Activated naive CD4-positive, alpha-beta T cell treated with anti-CD3 and anti-CD28 coated beads, Interleukin-2, amount 50 U/mL, for 24 hours (primary cell): ENCODE measurements around the gene RNF151.

ENCODE experiments used
- H3K27ac Mint-ChIP-seq: one replicate; pipeline ENCODE4 v1.8.0; 2021; ENCODE audit warnings: mild to moderate bottlenecking, mixed read lengths
- H3K27me3 Mint-ChIP-seq: one replicate; pipeline ENCODE4 v1.8.0; 2021; ENCODE audit warnings: mixed read lengths
- H3K36me3 Mint-ChIP-seq: one replicate; pipeline ENCODE4 v1.8.0; 2021; ENCODE audit warnings: mixed read lengths
- H3K4me1 Mint-ChIP-seq: one replicate; pipeline ENCODE4 v1.8.0; 2021; ENCODE audit warnings: mixed read lengths
- H3K4me3 Mint-ChIP-seq: one replicate; pipeline ENCODE4 v1.8.0; 2021; ENCODE audit warnings: mild to moderate bottlenecking, mixed read lengths
- H3K9me3 Mint-ChIP-seq: one replicate; pipeline ENCODE4 v1.8.0; 2021; ENCODE audit warnings: mixed read lengths

The RNF151 gene

GRCh38 chr16:1990351-1991134, 23.9 kb downstream of the RNF151 start:
- Mint-ChIP-seq H3K4me3 (peak overlapping the region; percentile 77), H3K27me3 (peaks cover 9% of the 10 kb centered on the region), H3K9me3 (no peaks in the 10 kb centered on the region), H3K27ac (no peak overlapping the region), H3K4me1 (peaks cover 21% of the 10 kb centered on the region), H3K36me3 (peaks cover 3% of the 10 kb centered on the region)

DNA sequence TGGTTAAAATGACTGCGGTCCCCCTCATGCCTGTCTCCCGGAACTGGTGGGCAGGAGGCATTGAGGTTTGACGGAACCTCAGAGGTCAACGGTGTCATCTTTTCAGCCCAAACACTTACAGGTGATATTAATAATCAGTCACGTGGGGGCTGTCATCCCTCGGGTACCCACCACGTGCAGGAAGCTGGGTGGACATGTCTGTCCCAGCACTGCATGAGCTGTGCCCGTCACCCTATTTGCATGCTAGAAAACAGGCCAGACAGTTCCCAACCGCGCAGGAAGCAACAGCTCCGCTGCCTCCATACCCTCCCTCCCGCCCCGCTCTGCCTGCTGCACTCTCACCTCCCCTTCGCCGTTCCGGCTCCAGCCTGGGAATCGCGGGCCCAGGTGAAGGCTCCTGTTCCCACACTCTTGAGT, 24.5 kb downstream of the RNF151 start:
- Mint-ChIP-seq H3K4me3 (peak overlapping the region; percentile 77), H3K27ac (peak overlapping the region; percentile 30), H3K27me3 (peaks cover 9% of the 10 kb centered on the region), H3K4me1 (peaks cover 21% of the 10 kb centered on the region), H3K9me3 (no peaks in the 10 kb centered on the region), H3K36me3 (peaks cover 3% of the 10 kb centered on the region)

DNA sequence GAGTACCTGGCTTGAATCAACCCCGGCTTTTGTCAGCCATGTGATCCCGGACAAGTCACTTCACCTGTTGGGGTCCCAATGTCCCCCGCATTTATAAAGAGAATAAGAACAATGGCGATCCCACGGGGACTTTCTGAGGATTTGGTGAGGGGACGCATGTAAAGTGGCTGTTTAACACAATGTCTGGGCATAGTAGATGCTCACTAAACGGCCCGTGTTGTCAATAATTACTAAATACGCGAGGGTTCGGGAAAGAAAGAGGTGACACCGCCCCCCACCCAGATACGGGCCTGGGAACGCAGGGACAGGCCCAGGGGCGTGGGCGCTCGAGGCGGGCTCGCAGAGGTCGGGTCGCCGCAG, 24.9 kb downstream of the RNF151 start:
- no peaks in the 10 kb centered on the region for H3K9me3 Mint-ChIP-seq
- H3K36me3 Mint-ChIP-seq: peaks cover 2% of the 10 kb centered on the region
- peaks cover 9% of the 10 kb centered on the region for H3K27me3 Mint-ChIP-seq
- H3K27ac Mint-ChIP-seq: no peak overlapping the region
- peaks cover 21% of the 10 kb centered on the region for H3K4me1 Mint-ChIP-seq
- peak overlapping the region; percentile 77 for H3K4me3 Mint-ChIP-seq

GRCh38 chr16:1991948-1992703, 25.5 kb downstream of the RNF151 start:
- H3K4me1 Mint-ChIP-seq: peaks cover 21% of the 10 kb centered on the region
- no peak overlapping the region for H3K27ac Mint-ChIP-seq
- no peaks in the 10 kb centered on the region for H3K36me3 Mint-ChIP-seq
- H3K27me3 Mint-ChIP-seq: peaks cover 9% of the 10 kb centered on the region
- H3K4me3 Mint-ChIP-seq: peak overlapping the region; percentile 77
- no peaks in the 10 kb centered on the region for H3K9me3 Mint-ChIP-seq

- peaks cover 9% of the 10 kb centered on the region for H3K27me3 Mint-ChIP-seq
- H3K36me3 Mint-ChIP-seq: peaks cover 2% of the 10 kb centered on the region
- peaks cover 21% of the 10 kb centered on the region for H3K4me1 Mint-ChIP-seq
- no peak overlapping the region for H3K4me3 Mint-ChIP-seq
- no peaks in the 10 kb centered on the region for H3K9me3 Mint-ChIP-seq
- H3K27ac Mint-ChIP-seq: no peak overlapping the region
These were observed 26.2 kb downstream of the RNF151 start for GRCh38 chr16:1992704-1993317.

DNA sequence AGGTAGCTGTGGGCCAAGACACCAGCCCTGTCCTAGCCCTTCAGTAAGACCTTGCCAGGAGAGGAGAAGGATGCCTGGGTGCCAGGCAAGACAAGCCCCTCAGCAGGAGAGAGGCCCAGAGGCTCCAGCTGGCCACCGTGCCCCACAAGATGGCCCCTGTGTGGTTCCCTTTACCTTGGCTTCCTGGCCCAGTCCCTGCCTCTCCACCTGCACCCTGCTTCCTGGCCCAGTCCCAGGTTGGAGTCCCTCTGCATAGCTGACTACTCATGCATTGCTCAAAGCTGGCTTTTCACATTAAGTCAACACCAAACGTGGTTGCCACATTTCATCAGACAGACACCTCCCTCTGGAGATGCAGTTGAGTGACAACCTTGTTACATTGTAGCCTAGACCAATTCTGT, 27.1 kb downstream of the RNF151 start:
- Mint-ChIP-seq H3K27me3 (peaks cover 6% of the 10 kb centered on the region), H3K36me3 (peaks cover 4% of the 10 kb centered on the region), H3K4me1 (peaks cover 18% of the 10 kb centered on the region), H3K27ac (no peak overlapping the region), H3K4me3 (no peak overlapping the region), H3K9me3 (no peaks in the 10 kb centered on the region)

- no peak overlapping the region for H3K4me3 Mint-ChIP-seq
- H3K27me3 Mint-ChIP-seq: no peaks in the 10 kb centered on the region
- peaks cover 4% of the 10 kb centered on the region for H3K4me1 Mint-ChIP-seq
- H3K9me3 Mint-ChIP-seq: no peaks in the 10 kb centered on the region
- H3K27ac Mint-ChIP-seq: no peak overlapping the region
- peaks cover 4% of the 10 kb centered on the region for H3K36me3 Mint-ChIP-seq
These were observed 31.1 kb downstream of the RNF151 start for GRCh38 chr16:1997494-1998359.

DNA sequence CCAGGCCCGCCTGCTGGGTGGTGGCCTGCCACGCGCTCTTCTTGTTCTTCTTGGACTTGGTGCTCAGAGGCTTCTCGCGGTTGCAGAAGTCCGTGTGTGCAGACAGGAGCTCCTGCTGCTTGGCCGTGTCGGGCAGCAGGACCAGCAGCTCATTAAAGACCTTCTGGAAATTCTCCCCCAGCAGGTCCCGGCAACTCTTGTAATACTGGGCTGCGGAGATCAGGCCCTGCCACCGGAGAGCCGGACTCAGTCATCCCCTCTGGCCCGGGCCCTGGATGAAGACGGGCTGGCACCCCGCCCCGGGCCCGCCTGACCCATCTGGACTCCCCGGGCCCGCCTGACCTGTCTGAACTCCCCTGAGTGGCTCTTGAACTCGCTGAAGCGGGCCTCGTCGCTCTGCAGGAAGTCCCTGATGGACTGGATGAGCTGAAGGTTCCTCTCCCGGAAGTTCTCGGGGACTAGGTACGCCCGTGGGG, 31.7 kb downstream of the RNF151 start:
- H3K4me1 Mint-ChIP-seq: peaks cover 4% of the 10 kb centered on the region
- peaks cover 4% of the 10 kb centered on the region for H3K36me3 Mint-ChIP-seq
- H3K27me3 Mint-ChIP-seq: no peaks in the 10 kb centered on the region
- H3K4me3 Mint-ChIP-seq: no peak overlapping the region
- H3K9me3 Mint-ChIP-seq: no peaks in the 10 kb centered on the region
- no peak overlapping the region for H3K27ac Mint-ChIP-seq

DNA sequence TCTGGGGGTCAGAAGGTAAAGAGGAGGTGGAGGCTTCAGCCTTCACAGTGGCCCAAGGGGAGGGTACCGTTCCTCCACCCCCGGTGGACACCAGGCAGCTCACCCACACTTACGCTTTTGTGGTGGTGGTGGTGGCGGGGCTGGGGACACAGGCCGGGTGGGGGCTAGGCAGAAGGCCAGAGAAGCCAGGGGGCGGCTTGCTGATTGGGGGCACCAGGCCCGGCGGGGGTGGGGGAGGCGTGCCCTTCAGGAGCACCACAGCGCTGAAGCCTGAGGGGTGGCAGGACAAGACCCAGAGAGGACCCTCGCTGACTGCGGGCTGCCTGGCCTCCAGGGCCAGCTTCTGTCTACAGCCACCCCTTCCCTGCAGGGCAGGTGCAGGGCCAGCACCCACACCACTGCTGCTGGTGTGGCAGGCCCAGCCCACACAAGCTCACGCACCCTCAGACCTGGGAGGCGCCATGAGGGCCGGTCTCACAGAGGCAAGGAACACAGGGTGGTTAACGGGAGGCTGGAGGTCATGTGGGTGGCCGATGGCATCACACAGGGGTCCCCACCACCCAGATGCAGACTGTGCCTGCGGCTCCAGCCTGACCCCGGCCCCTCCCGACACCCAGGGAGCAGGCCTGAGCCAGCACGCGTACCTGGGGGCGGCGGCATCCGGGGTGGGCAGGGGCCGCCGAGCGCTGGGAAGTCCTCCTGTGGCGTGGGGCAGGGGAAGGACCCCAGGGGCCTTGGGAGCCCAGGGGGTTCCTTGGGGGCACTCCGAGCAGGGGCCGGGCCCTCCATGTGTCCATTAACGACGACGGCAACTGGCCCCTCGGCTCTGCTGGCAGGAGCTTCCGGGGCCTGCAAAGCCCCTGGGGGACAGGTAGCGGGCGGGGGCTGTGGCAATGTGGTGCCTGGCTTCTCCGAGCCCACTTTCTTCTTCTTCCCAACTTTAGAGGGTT, 32.5 kb downstream of the RNF151 start:
- Mint-ChIP-seq H3K27me3 (no peaks in the 10 kb centered on the region), H3K4me1 (peaks cover 3% of the 10 kb centered on the region), H3K4me3 (no peak overlapping the region), H3K9me3 (no peaks in the 10 kb centered on the region), H3K36me3 (peaks cover 4% of the 10 kb centered on the region), H3K27ac (no peak overlapping the region)

GRCh38 chr16:1999866-2000514, 33.3 kb downstream of the RNF151 start:
- H3K27me3 Mint-ChIP-seq: no peaks in the 10 kb centered on the region
- peaks cover 6% of the 10 kb centered on the region for H3K4me1 Mint-ChIP-seq
- peaks cover 4% of the 10 kb centered on the region for H3K36me3 Mint-ChIP-seq
- H3K9me3 Mint-ChIP-seq: no peaks in the 10 kb centered on the region
- no peak overlapping the region for H3K27ac Mint-ChIP-seq
- H3K4me3 Mint-ChIP-seq: no peak overlapping the region

DNA sequence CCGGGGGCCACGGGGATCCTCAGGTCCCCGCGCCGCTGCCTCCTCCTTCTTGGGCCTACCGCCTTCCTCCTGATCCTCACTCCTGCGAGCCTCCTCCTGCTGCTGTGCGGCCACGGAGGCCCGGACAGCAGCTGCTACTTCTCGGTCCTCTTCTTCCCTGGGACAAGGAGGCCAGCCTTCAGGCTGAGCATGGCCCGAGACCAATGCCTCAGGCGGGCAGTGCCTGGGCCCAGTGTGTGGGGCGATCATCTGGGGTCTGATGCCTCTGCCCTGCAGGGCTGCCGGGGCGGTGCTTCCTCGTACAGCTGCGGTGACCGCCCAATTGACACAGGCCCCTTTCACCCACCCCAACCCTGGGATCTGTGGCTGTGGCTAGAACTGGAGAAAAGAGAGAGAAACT, 34.4 kb downstream of the RNF151 start:
- Mint-ChIP-seq H3K4me1 (peaks cover 9% of the 10 kb centered on the region), H3K4me3 (no peak overlapping the region), H3K9me3 (no peaks in the 10 kb centered on the region)

GRCh38 chr16:2001456-2002355, 35.0 kb downstream of the RNF151 start:
- Mint-ChIP-seq H3K27ac (no peak overlapping the region), H3K27me3 (no peaks in the 10 kb centered on the region), H3K4me3 (no peak overlapping the region), H3K4me1 (peaks cover 13% of the 10 kb centered on the region), H3K36me3 (peaks cover 4% of the 10 kb centered on the region), H3K9me3 (no peaks in the 10 kb centered on the region)

More for the DNA sequence above, 34.4 kb downstream of the RNF151 start:
- Mint-ChIP-seq H3K36me3 (peaks cover 4% of the 10 kb centered on the region), H3K27me3 (no peaks in the 10 kb centered on the region), H3K27ac (no peak overlapping the region)
